ENCODE results near the gene CEP72.

CEP72 gene

DNA sequence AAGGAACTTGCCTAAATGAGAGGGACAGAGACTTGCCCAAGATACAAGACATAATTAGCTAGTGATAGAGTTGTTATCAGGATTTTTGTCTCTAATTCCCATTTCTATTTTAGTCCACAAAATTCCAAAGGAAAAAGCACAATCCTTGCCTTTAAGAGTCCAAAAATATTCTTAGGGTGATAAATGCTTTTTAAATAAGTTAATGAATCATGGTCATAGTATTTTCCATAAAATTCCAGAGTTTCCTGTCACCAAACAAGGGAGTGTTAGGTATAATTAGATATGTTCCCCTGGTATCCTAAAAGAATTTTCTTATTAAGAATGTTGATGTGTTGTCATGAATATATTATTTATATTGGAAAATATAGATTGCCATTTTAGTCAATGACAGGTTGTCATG is 21.8 kb upstream of the CEP72 start:
- Histone ChIP-seq H3K9me3 (ENCODE audit: control insufficient read depth, insufficient read depth, low read length) (no peaks in the 10 kb centered on the region), H3K79me2 (ENCODE audit: control insufficient read depth, low read length) (no peaks in the 10 kb centered on the region), H3K4me1 (ENCODE audit: control insufficient read depth, low read length) (no peaks in the 10 kb centered on the region), H3K4me3 (ENCODE audit: low read length) (no peak overlapping the region), H3K4me2 (ENCODE audit: low read length) (no peak overlapping the region), H3K27me3 (ENCODE audit: control insufficient read depth, low read length) (peaks cover 4% of the 10 kb centered on the region; the same call in 1 of the 2 replicates), H3K36me3 (ENCODE audit: control insufficient read depth, low read length) (no peaks in the 10 kb centered on the region), H3K9me2 (replicated peaks; ENCODE audit: control insufficient read depth, low read length) (no peaks in the 10 kb centered on the region), H3K27ac (ENCODE audit: low read depth, low read length) (no peak overlapping the region), H3F3A (ENCODE audit: control insufficient read depth, insufficient read depth) (no peaks in the 10 kb centered on the region), H4K20me1 (ENCODE audit: control insufficient read depth, insufficient read depth, low read depth, low read length) (no peaks in the 10 kb centered on the region)
- TF ChIP-seq CTCF (IDR thresholded peaks at IDR 0.05; ENCODE audit: low read depth, low read length, poor library complexity, severe bottlenecking) (no peak), EZH2phosphoT487 (IDR thresholded peaks at IDR 0.05; ENCODE audit: borderline replicate concordance, low read length) (no peak)

GRCh38 chr5:591746-592145 is 20.4 kb upstream of the CEP72 start:
- no peak overlapping the region for H3K4me2 ChIP-seq (ENCODE audit: low read length)
- TF ChIP-seq CTCF (IDR thresholded peaks at IDR 0.05; ENCODE audit: low read depth, low read length, poor library complexity, severe bottlenecking) (no peak), EZH2phosphoT487 (IDR thresholded peaks at IDR 0.05; ENCODE audit: borderline replicate concordance, low read length) (no peak)
- H3K27me3 ChIP-seq (ENCODE audit: control insufficient read depth, low read length): peaks cover 11% of the 10 kb centered on the region
- no peaks in the 10 kb centered on the region for H3K36me3 ChIP-seq (ENCODE audit: control insufficient read depth, low read length)
- no peaks in the 10 kb centered on the region for H3F3A ChIP-seq (ENCODE audit: control insufficient read depth, insufficient read depth)
- no peak overlapping the region for H3K27ac ChIP-seq (ENCODE audit: low read depth, low read length)
- H3K79me2 ChIP-seq (ENCODE audit: control insufficient read depth, low read length): no peaks in the 10 kb centered on the region
- no peaks in the 10 kb centered on the region for H3K9me3 ChIP-seq (ENCODE audit: control insufficient read depth, insufficient read depth, low read length)
- H3K9me2 ChIP-seq (replicated peaks; ENCODE audit: control insufficient read depth, low read length): no peaks in the 10 kb centered on the region
- H3K4me3 ChIP-seq (ENCODE audit: low read length): no peak overlapping the region
- H3K4me1 ChIP-seq (ENCODE audit: control insufficient read depth, low read length): no peaks in the 10 kb centered on the region
- H4K20me1 ChIP-seq (ENCODE audit: control insufficient read depth, insufficient read depth, low read depth, low read length): no peaks in the 10 kb centered on the region

DNA sequence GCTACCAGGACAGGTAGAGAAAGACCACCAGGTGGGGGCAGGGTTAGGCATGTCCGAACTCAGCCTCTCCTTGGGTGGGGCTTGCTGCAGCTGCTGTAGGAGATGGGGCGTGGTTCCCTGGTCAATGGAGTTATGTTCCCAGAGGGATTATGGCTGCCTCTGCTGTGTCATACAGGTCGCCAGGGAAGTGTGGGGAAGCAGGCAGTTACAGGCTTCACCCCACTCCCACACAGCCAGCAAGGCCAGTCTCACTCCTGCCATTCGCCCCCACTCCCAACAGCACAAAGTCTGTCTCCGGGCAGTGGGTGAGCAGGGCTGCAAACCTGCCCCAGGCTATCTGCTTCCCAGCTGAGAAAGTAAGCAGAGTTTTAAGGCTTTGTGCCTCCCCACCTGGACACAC is 20.0 kb upstream of the CEP72 start:
- no peak overlapping the region for H3K27ac ChIP-seq (ENCODE audit: low read depth, low read length)
- H3K27me3 ChIP-seq (ENCODE audit: control insufficient read depth, low read length): peaks cover 15% of the 10 kb centered on the region
- H3K4me2 ChIP-seq (ENCODE audit: low read length): no peak overlapping the region
- TF ChIP-seq EZH2phosphoT487 (IDR thresholded peaks at IDR 0.05; ENCODE audit: borderline replicate concordance, low read length): no peak
- no peak for TF ChIP-seq CTCF (IDR thresholded peaks at IDR 0.05; ENCODE audit: low read depth, low read length, poor library complexity, severe bottlenecking)
- no peaks in the 10 kb centered on the region for H4K20me1 ChIP-seq (ENCODE audit: control insufficient read depth, insufficient read depth, low read depth, low read length)
- H3K4me1 ChIP-seq (ENCODE audit: control insufficient read depth, low read length): no peaks in the 10 kb centered on the region
- H3F3A ChIP-seq (ENCODE audit: control insufficient read depth, insufficient read depth): no peaks in the 10 kb centered on the region
- no peaks in the 10 kb centered on the region for H3K36me3 ChIP-seq (ENCODE audit: control insufficient read depth, low read length)
- H3K9me2 ChIP-seq (replicated peaks; ENCODE audit: control insufficient read depth, low read length): no peaks in the 10 kb centered on the region
- H3K4me3 ChIP-seq (ENCODE audit: low read length): no peak overlapping the region
- no peaks in the 10 kb centered on the region for H3K79me2 ChIP-seq (ENCODE audit: control insufficient read depth, low read length)
- no peaks in the 10 kb centered on the region for H3K9me3 ChIP-seq (ENCODE audit: control insufficient read depth, insufficient read depth, low read length)

DNA sequence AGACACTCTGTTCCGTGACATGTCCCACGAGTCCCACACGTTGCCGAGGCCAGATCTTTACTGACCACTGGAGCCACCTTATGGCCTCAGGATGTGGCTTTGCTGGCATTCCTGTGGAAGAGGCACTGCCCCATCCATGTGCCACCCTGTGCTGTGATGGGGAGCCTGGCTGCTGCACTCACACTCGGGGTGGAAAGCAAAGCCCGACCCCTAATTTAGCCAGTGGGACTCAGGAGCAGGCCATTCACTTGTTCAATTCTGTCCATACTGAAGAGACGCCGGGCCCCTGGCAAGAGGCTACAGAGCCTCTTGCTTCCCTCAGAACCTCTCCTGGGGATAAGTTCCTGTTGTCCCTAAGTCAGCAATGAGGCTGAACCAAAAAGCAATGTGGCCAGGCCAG is 18.6 kb upstream of the CEP72 start:
- no peaks in the 10 kb centered on the region for H3K36me3 ChIP-seq (ENCODE audit: control insufficient read depth, low read length)
- no peak overlapping the region for H3K27ac ChIP-seq (ENCODE audit: low read depth, low read length)
- no peaks in the 10 kb centered on the region for H3K9me2 ChIP-seq (replicated peaks; ENCODE audit: control insufficient read depth, low read length)
- no peaks in the 10 kb centered on the region for H4K20me1 ChIP-seq (ENCODE audit: control insufficient read depth, insufficient read depth, low read depth, low read length)
- peaks cover 22% of the 10 kb centered on the region for H3K27me3 ChIP-seq (ENCODE audit: control insufficient read depth, low read length)
- no peaks in the 10 kb centered on the region for H3K4me1 ChIP-seq (ENCODE audit: control insufficient read depth, low read length)
- no peaks in the 10 kb centered on the region for H3K79me2 ChIP-seq (ENCODE audit: control insufficient read depth, low read length)
- H3K4me3 ChIP-seq (ENCODE audit: low read length): no peak overlapping the region
- TF ChIP-seq EZH2phosphoT487 (IDR thresholded peaks at IDR 0.05; ENCODE audit: borderline replicate concordance, low read length) (no peak), CTCF (IDR thresholded peaks at IDR 0.05; ENCODE audit: low read depth, low read length, poor library complexity, severe bottlenecking) (no peak)
- H3K9me3 ChIP-seq (ENCODE audit: control insufficient read depth, insufficient read depth, low read length): no peaks in the 10 kb centered on the region
- H3K4me2 ChIP-seq (ENCODE audit: low read length): no peak overlapping the region
- H3F3A ChIP-seq (ENCODE audit: control insufficient read depth, insufficient read depth): no peaks in the 10 kb centered on the region
